Activated T-cell treated with anti-CD3 and anti-CD28 coated beads, Interleukin-2, amount 50 U/mL, for 4 hours (primary cell): Measurements from ENCODE around the gene ENOSF1. TPM values are rescaled to one million over a fixed set of nuclear protein-coding genes. Genes with fewer than 3 reads are reported as not detected.
"Not testable (repeated sequence)": the region's sequence is repeated elsewhere in the genome, so short reads cannot be mapped to it uniquely, and the experiment has no call there.

Source experiments
- ATAC-seq, 2 donors: fragments of 200-7000 bp; cut with Tn5 transposase; one replicate each; pipeline ENCODE4 v1.10.0; 2021
- DNase-seq: peaks from one replicate; pipeline ENCODE4 v3.0.0-alpha.2; 2020
- H3K27me3 Mint-ChIP-seq: one replicate; pipeline ENCODE4 v1.8.0; 2021; ENCODE audit warnings: low read depth, mixed read lengths
- H3K36me3 Mint-ChIP-seq: one replicate; pipeline ENCODE4 v1.8.0; 2022; ENCODE audit warnings: mixed read lengths; ENCODE audit not compliant: insufficient read depth
- H3K4me1 Mint-ChIP-seq: one replicate; pipeline ENCODE4 v1.8.0; 2021; ENCODE audit warnings: low read depth, mixed read lengths
- H3K4me3 Mint-ChIP-seq: one replicate; pipeline ENCODE4 v1.8.0; 2021; ENCODE audit warnings: mild to moderate bottlenecking, moderate library complexity, mixed read lengths
- H3K9me3 Mint-ChIP-seq: one replicate; pipeline ENCODE4 v1.8.0; 2021; ENCODE audit warnings: mixed read lengths
- total RNA-seq, 3 donors: library from RNA; stranded (reverse); gene quantifications; one replicate each; pipeline ENCODE4 v1.2.1, GENCODE V29; 2021

The ENOSF1 gene
- total RNA-seq, 3 donors from 2014 or later: 42.0 to 46.0 (median 42.1) TPM

- Mint-ChIP-seq H3K4me3 (no peak overlapping the region), H3K9me3 (no peaks in the 10 kb centered on the region), H3K27me3 (no peaks in the 10 kb centered on the region), H3K36me3 (peaks cover 30% of the 10 kb centered on the region), H3K4me1 (peaks cover 12% of the 10 kb centered on the region)
- no peak for ATAC-seq
- DNase-seq: no peak
Observed at GRCh38 chr18:686339-687111, 25.9 kb downstream of the ENOSF1 start.

GRCh38 chr18:685438-685837, 27.0 kb downstream of the ENOSF1 start:
- peaks cover 31% of the 10 kb centered on the region for H3K36me3 Mint-ChIP-seq
- H3K9me3 Mint-ChIP-seq: no peaks in the 10 kb centered on the region
- DNase-seq (no peak), ATAC-seq (no peak)
- no peaks in the 10 kb centered on the region for H3K27me3 Mint-ChIP-seq
- no peak overlapping the region for H3K4me3 Mint-ChIP-seq
- peaks cover 15% of the 10 kb centered on the region for H3K4me1 Mint-ChIP-seq

GRCh38 chr18:683531-683930, 28.9 kb downstream of the ENOSF1 start:
- DNase-seq (no peak), ATAC-seq (no peak)
- H3K27me3 Mint-ChIP-seq: no peaks in the 10 kb centered on the region
- peaks cover 35% of the 10 kb centered on the region for H3K36me3 Mint-ChIP-seq
- H3K4me1 Mint-ChIP-seq: peaks cover 15% of the 10 kb centered on the region
- no peaks in the 10 kb centered on the region for H3K9me3 Mint-ChIP-seq
- no peak overlapping the region for H3K4me3 Mint-ChIP-seq

GRCh38 chr18:682833-683232, 29.6 kb downstream of the ENOSF1 start:
- Mint-ChIP-seq H3K36me3 (peaks cover 39% of the 10 kb centered on the region), H3K4me3 (no peak overlapping the region), H3K4me1 (peaks cover 15% of the 10 kb centered on the region), H3K27me3 (no peaks in the 10 kb centered on the region), H3K9me3 (no peaks in the 10 kb centered on the region)
- no peak for ATAC-seq
- no peak for DNase-seq

GRCh38 chr18:682416-682815, 30.0 kb downstream of the ENOSF1 start:
- ATAC-seq, H3K27me3 Mint-ChIP-seq, H3K9me3 Mint-ChIP-seq, H3K4me3 Mint-ChIP-seq, DNase-seq: not testable (repeated sequence)
- Mint-ChIP-seq H3K4me1 (peaks cover 15% of the 10 kb centered on the region), H3K36me3 (peaks cover 39% of the 10 kb centered on the region)

- Mint-ChIP-seq H3K4me1 (peaks cover 15% of the 10 kb centered on the region), H3K4me3 (no peak overlapping the region), H3K9me3 (no peaks in the 10 kb centered on the region), H3K27me3 (no peaks in the 10 kb centered on the region), H3K36me3 (peaks cover 35% of the 10 kb centered on the region)
- ATAC-seq: peak; percentile 87 to 94
- no peak for DNase-seq
Observed at GRCh38 chr18:681985-682384, 30.4 kb downstream of the ENOSF1 start.

GRCh38 chr18:680392-680791, 32.0 kb downstream of the ENOSF1 start:
- Mint-ChIP-seq H3K36me3 (peaks cover 34% of the 10 kb centered on the region), H3K27me3 (no peaks in the 10 kb centered on the region), H3K9me3 (no peaks in the 10 kb centered on the region), H3K4me1 (peaks cover 15% of the 10 kb centered on the region), H3K4me3 (no peak overlapping the region)
- DNase-seq (no peak), ATAC-seq (no peak)

GRCh38 chr18:679516-679915, 32.9 kb downstream of the ENOSF1 start:
- peaks cover 37% of the 10 kb centered on the region for H3K36me3 Mint-ChIP-seq

GRCh38 chr18:678482-679182, 33.8 kb downstream of the ENOSF1 start:
- H3K27me3 Mint-ChIP-seq: no peaks in the 10 kb centered on the region
- peaks cover 37% of the 10 kb centered on the region for H3K36me3 Mint-ChIP-seq

More at GRCh38 chr18:679516-679915, 32.9 kb downstream of the ENOSF1 start:
- no peak for ATAC-seq
- Mint-ChIP-seq H3K9me3 (no peaks in the 10 kb centered on the region), H3K4me1 (peaks cover 15% of the 10 kb centered on the region), H3K27me3 (no peaks in the 10 kb centered on the region), H3K4me3 (no peak overlapping the region)
- DNase-seq: no peak

GRCh38 chr18:677951-678381, 34.5 kb downstream of the ENOSF1 start:
- ATAC-seq (no peak), DNase-seq (no peak)
- Mint-ChIP-seq H3K4me3 (no peak overlapping the region), H3K36me3 (peaks cover 37% of the 10 kb centered on the region), H3K27me3 (no peaks in the 10 kb centered on the region), H3K4me1 (peaks cover 15% of the 10 kb centered on the region), H3K9me3 (no peaks in the 10 kb centered on the region)

More at GRCh38 chr18:678482-679182, 33.8 kb downstream of the ENOSF1 start:
- ATAC-seq (no peak), DNase-seq (no peak)
- Mint-ChIP-seq H3K4me1 (peaks cover 15% of the 10 kb centered on the region), H3K9me3 (no peaks in the 10 kb centered on the region), H3K4me3 (no peak overlapping the region)

- Mint-ChIP-seq H3K9me3 (no peaks in the 10 kb centered on the region), H3K36me3 (peaks cover 38% of the 10 kb centered on the region), H3K27me3 (no peaks in the 10 kb centered on the region), H3K4me1 (peaks cover 10% of the 10 kb centered on the region), H3K4me3 (no peak overlapping the region)
- ATAC-seq (no peak), DNase-seq (no peak)
Observed at GRCh38 chr18:677145-677544, 35.3 kb downstream of the ENOSF1 start.

- DNase-seq: no peak
- Mint-ChIP-seq H3K9me3 (no peaks in the 10 kb centered on the region), H3K4me3 (no peak overlapping the region), H3K4me1 (peaks cover 6% of the 10 kb centered on the region), H3K36me3 (peaks cover 35% of the 10 kb centered on the region), H3K27me3 (no peaks in the 10 kb centered on the region)
- no peak for ATAC-seq
Observed at GRCh38 chr18:676736-677135, 35.7 kb downstream of the ENOSF1 start.

- Mint-ChIP-seq H3K27me3 (no peaks in the 10 kb centered on the region), H3K4me1 (peaks cover under 1% of the 10 kb centered on the region)
- no peak for ATAC-seq
Observed at GRCh38 chr18:676069-676468, 36.4 kb downstream of the ENOSF1 start.

GRCh38 chr18:675307-675706, 37.1 kb downstream of the ENOSF1 start:
- no peaks in the 10 kb centered on the region for H3K27me3 Mint-ChIP-seq
- no peak overlapping the region for H3K4me3 Mint-ChIP-seq
- no peak for DNase-seq
- H3K9me3 Mint-ChIP-seq: no peaks in the 10 kb centered on the region
- no peak for ATAC-seq
- H3K4me1 Mint-ChIP-seq: no peaks in the 10 kb centered on the region
- peaks cover 43% of the 10 kb centered on the region for H3K36me3 Mint-ChIP-seq

More at GRCh38 chr18:676069-676468, 36.4 kb downstream of the ENOSF1 start:
- no peak for DNase-seq
- peaks cover 36% of the 10 kb centered on the region for H3K36me3 Mint-ChIP-seq
- no peak overlapping the region for H3K4me3 Mint-ChIP-seq
- H3K9me3 Mint-ChIP-seq: no peaks in the 10 kb centered on the region

GRCh38 chr18:673769-674168, 38.7 kb downstream of the ENOSF1 start:
- ATAC-seq (no peak), DNase-seq (no peak)
- no peaks in the 10 kb centered on the region for H3K9me3 Mint-ChIP-seq
- no peaks in the 10 kb centered on the region for H3K27me3 Mint-ChIP-seq
- peaks cover 44% of the 10 kb centered on the region for H3K36me3 Mint-ChIP-seq
- H3K4me3 Mint-ChIP-seq: no peak overlapping the region
- H3K4me1 Mint-ChIP-seq: no peaks in the 10 kb centered on the region
